ENCODE data around the gene EXOC8. TPM values are rescaled to one million over a fixed set of nuclear protein-coding genes. Genes with fewer than 3 reads are reported as not detected.

Gene EXOC8
- total RNA-seq, 4 donors from 2014 or later = 16.3 to 32.6 (median 19.8) TPM

GRCh38 chr1:231383159-231383860, 45.7 kb upstream of the EXOC8 start:
- peaks cover 41% of the 10 kb centered on the region for H3K4me1 ChIP-seq
- peak overlapping the region; percentile 51 for H3K27ac ChIP-seq
- no peak overlapping the region for H3K4me3 ChIP-seq
- no peak for DNase-seq (ENCODE audit: low spot score in 2 of 2)
- no peaks in the 10 kb centered on the region for H3K9me3 ChIP-seq
- no peaks in the 10 kb centered on the region for H3K27me3 ChIP-seq
- 45% methylated on average over 5 of the region's 5 CpGs for WGBS
- TF ChIP-seq POLR2AphosphoS5 (IDR thresholded peaks at IDR 0.05) (no peak), EP300 (IDR thresholded peaks at IDR 0.05) (no peak)
- no peaks in the 10 kb centered on the region for H3K36me3 ChIP-seq

GRCh38 chr1:231382426-231382825, 44.8 kb upstream of the EXOC8 start:
- 100% methylated on average over 3 of the region's 3 CpGs for WGBS
- no peak for TF ChIP-seq POLR2A (IDR thresholded peaks at IDR 0.05)
- no peak for TF ChIP-seq POLR2AphosphoS5 (IDR thresholded peaks at IDR 0.05)
- no peak for TF ChIP-seq CTCF (IDR thresholded peaks at IDR 0.05)
- no peak for TF ChIP-seq EP300 (IDR thresholded peaks at IDR 0.05)
- H3K4me1 ChIP-seq = peaks cover 43% of the 10 kb centered on the region
- H3K4me3 ChIP-seq = no peak overlapping the region
- no peaks in the 10 kb centered on the region for H3K36me3 ChIP-seq
- DNase-seq (ENCODE audit: low spot score in 2 of 2) = no peak
- H3K27ac ChIP-seq = no peak overlapping the region
- no peaks in the 10 kb centered on the region for H3K9me3 ChIP-seq
- no peaks in the 10 kb centered on the region for H3K27me3 ChIP-seq

GRCh38 chr1:231381729-231382128, 44.1 kb upstream of the EXOC8 start:
- no peak for TF ChIP-seq POLR2AphosphoS5 (IDR thresholded peaks at IDR 0.05)
- no peak for TF ChIP-seq CTCF (IDR thresholded peaks at IDR 0.05)
- TF ChIP-seq POLR2A (IDR thresholded peaks at IDR 0.05) = no peak
- TF ChIP-seq EP300 (IDR thresholded peaks at IDR 0.05) = no peak
- no peaks in the 10 kb centered on the region for H3K36me3 ChIP-seq
- no peak overlapping the region for H3K4me3 ChIP-seq
- H3K9me3 ChIP-seq = no peaks in the 10 kb centered on the region
- WGBS = 49% methylated on average over 2 of the region's 2 CpGs
- no peak for DNase-seq (ENCODE audit: low spot score in 2 of 2)
- H3K27me3 ChIP-seq = no peaks in the 10 kb centered on the region
- no peak overlapping the region for H3K27ac ChIP-seq
- H3K4me1 ChIP-seq = peaks cover 50% of the 10 kb centered on the region

- Histone ChIP-seq H3K27me3 (no peaks in the 10 kb centered on the region), H3K9me3 (no peaks in the 10 kb centered on the region), H3K4me3 (no peak overlapping the region), H3K27ac (no peak overlapping the region), H3K36me3 (no peaks in the 10 kb centered on the region), H3K4me1 (peaks cover 25% of the 10 kb centered on the region)
- 58% methylated on average over 5 of the region's 5 CpGs for WGBS
- DNase-seq (ENCODE audit: low spot score in 2 of 2) = no peak
- TF ChIP-seq POLR2AphosphoS5 (IDR thresholded peaks at IDR 0.05) = no peak
- no peak for TF ChIP-seq CTCF (IDR thresholded peaks at IDR 0.05)
- TF ChIP-seq POLR2A (IDR thresholded peaks at IDR 0.05) = no peak
- no peak for TF ChIP-seq EP300 (IDR thresholded peaks at IDR 0.05)
Measured at GRCh38 chr1:231376875-231377549, 39.4 kb upstream of the EXOC8 start.

- Histone ChIP-seq H3K27ac (no peak overlapping the region), H3K4me3 (no peak overlapping the region), H3K9me3 (no peaks in the 10 kb centered on the region), H3K4me1 (peaks cover 17% of the 10 kb centered on the region), H3K27me3 (no peaks in the 10 kb centered on the region), H3K36me3 (peaks cover under 1% of the 10 kb centered on the region)
- TF ChIP-seq CTCF (IDR thresholded peaks at IDR 0.05) (no peak), POLR2AphosphoS5 (IDR thresholded peaks at IDR 0.05) (no peak), EP300 (IDR thresholded peaks at IDR 0.05) (no peak), POLR2A (IDR thresholded peaks at IDR 0.05) (no peak)
- 75% methylated on average over 4 of the region's 4 CpGs for WGBS
- DNase-seq (ENCODE audit: low spot score in 2 of 2) = no peak
Measured at GRCh38 chr1:231376101-231376500, 38.4 kb upstream of the EXOC8 start.

All from suprapubic skin (tissue), 4 donors.